ENCODE measurements around the gene CA7.
A peak's percentile ranks its signal among the peaks of the same experiment; 100 is the strongest.

The CA7 gene

DNA sequence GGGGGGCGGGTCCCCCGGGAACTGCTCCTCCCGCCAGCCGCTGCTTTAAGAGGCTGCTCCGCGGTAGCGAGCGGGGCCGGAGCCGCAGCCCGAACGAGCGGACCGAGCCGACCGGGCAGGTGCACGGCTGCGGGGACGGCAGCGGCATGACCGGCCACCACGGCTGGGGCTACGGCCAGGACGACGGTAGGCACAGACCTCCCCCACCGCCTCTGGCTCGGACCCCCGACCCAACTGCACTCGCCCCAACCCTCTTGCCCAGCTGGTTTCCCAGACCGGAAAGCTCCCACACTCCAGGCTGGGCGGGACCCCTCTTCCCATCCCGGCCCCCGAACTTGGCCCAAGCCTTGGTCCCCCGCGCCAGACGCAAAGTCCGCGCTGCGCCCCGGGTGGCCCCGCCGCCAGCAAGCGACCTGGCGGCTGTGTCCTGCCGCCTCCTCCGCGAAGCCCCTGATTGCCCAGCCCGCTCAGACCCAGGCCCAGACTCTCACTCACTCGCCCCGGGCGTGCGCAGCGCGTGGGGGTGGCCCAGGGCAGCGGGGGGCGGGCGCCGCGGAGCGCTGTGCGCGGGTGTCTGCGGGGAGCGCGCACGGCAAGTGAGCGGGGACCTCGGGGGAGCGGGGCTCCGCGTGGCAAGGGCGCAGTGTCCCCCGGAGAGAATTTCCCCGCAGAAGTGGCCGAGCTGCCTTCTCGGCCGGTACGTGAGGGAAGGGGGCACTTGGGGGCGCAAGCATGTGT is at the start of gene CA7:
TSS of gene CA7 (plus strand) at position 73 of the 738 bp plus-strand sequence. CDS start at position 147, 74 bp downstream.
- DNase-seq, result no peak
- in situ Hi-C loops (cut with HindIII; ENCODE audit: low pct_ligation_motif_present, low pct_unique_long_range_greater_than_20kb, low sequenced_read_pairs), result no loop called here

DNA sequence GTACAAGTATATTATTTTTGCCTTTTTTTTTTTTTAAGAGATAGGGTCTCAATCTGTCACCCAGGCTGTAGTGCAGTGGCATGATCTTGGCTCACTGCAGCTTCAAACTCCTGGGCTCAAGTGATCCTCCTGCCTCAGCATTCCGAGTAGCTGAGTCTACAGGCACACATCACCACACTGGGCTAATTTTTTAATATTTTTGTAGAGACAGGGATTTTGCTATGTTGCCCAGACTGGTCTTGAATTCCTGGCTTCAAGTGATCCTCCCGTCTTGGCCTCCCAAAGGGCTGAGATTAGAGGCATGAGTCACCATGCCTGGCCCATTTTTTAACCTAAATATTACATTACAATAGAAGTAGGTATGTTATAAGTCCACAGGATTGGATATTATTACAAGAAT is 46.1 kb upstream of the CA7 start:
- DNase-seq, result no peak
- in situ Hi-C loops (cut with HindIII; ENCODE audit: low pct_ligation_motif_present, low pct_unique_long_range_greater_than_20kb, low sequenced_read_pairs), result no loop called here

DNA sequence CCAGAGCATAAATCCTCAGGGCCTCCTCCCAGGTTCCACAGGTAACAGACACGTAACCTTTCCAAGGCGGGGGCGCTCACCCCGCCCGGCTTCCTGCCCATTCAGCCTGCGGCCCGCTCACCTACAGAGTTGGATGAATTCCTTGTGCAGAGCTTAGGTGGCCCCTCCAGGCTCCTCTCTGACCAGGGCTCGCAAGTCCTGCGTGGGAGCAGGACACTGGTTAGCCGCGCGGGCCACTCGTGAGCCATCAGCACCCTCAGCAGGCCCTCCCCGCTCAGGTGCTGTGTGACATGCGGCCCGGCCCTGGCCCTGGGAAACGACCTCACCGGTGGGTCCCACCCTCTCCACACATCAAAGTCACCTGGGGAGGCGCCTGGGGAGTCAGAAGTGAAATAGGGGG is 43.4 kb upstream of the CA7 start:
- in situ Hi-C loops (cut with HindIII; ENCODE audit: low pct_ligation_motif_present, low pct_unique_long_range_greater_than_20kb, low sequenced_read_pairs), result no loop called here
- DNase-seq, result no peak

DNA sequence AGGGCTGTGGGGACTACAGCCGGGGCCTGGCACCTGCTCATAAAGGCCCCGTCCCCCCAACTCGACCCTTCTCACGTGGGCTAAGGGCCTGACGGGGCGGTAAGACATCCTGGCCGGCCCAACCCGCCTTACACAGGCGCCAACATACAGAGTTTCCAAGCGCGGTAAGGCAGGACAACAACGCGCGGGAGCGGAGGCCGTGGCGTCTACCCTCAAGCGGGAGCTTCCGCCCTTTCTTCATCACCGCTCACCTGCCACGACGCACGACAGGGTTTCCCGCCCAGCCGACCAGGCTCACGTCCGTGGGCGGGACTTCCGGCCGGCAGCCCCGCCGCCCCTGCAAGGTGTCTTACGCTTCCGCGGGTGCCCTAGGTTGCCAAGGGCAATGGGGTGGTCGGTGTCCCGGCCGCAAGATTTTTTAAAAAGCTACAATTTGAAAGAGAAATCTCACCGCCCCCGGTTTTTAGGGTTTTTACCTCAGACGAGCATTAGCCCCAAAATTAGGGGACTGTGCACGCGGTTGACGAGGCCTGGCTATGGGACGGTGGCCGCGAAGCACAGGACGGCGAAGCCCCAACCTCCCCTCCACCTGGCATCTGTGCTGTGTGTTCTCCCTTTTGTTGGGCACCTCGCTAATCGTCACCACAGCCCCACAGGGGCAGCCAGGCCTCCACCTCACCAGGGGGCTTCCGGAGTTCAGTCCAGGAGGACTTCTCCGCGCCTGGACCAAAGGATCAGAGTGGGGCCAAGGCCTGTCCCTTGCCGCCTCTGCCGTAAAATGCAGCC is 42.7 kb upstream of the CA7 start, which contains the start of gene TERB1:
TSS of gene TERB1 (minus strand) at position 265 of the 786 bp plus-strand sequence. CDS start 4,786 bp downstream, outside the sequence.
- DNase-seq, result no peak
- in situ Hi-C loops (cut with HindIII; ENCODE audit: low pct_ligation_motif_present, low pct_unique_long_range_greater_than_20kb, low sequenced_read_pairs), result no loop called here

DNA sequence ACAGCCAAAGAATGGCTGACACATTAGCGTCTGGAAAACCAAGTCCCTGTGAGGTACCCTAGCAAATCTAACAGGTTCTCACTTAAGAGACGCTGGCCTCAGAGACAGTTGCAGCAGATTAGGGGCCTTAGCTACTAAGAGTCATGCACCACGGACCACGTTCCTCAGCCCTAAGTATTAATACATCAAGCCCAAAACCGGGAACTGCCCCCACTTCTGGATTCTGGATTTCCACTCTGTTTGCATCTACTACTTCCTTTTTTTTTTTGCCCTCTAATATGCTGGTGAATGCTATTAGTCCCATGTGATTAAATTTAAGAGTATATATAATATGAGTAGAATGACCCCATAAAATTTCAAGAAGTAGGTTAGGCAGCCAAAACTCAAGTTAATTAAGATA is 42.1 kb upstream of the CA7 start:
- in situ Hi-C loops (cut with HindIII; ENCODE audit: low pct_ligation_motif_present, low pct_unique_long_range_greater_than_20kb, low sequenced_read_pairs), result no loop called here
- DNase-seq, result no peak

DNA sequence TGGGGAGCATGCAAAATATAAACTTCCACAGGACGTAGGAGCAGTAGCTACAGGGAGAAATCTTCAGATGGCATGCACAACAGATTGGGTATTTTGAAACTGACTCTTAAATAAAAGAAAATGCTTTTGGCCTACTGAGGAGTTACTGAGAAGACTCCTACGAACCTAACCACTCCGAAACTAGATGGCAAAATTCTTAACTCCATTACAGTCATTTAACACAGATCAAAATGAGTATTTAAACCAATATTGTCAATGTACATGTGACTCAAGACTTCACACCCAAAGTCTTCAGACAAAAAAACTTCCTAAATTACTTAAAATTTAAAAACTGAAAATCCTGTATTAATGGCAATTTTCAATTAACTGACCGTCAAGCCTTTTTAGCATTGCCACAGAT is 34.4 kb upstream of the CA7 start:
- in situ Hi-C loops (cut with HindIII; ENCODE audit: low pct_ligation_motif_present, low pct_unique_long_range_greater_than_20kb, low sequenced_read_pairs), result no loop called here
- no peak for DNase-seq

DNA sequence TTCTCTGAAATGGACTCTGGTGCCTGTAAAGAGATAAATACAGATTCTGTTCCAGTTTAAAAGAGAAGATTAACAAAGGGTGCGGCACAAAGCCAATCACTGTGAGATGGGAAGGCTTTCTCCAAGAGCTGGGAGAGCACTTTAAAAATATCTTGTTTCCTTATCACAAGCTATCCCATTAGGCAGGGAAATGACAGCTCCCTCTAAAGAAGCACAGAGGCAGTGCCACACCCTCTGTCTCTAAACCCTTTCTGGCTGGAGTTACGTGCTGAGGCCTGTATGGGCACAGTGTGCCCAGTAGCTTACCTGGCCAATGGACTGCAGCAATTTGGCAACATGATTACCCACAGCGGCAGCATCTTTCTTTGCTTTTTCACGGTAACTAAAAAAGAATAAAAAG is 33.8 kb upstream of the CA7 start:
- no peak for DNase-seq
- in situ Hi-C loops (cut with HindIII; ENCODE audit: low pct_ligation_motif_present, low pct_unique_long_range_greater_than_20kb, low sequenced_read_pairs), result no loop called here

DNA sequence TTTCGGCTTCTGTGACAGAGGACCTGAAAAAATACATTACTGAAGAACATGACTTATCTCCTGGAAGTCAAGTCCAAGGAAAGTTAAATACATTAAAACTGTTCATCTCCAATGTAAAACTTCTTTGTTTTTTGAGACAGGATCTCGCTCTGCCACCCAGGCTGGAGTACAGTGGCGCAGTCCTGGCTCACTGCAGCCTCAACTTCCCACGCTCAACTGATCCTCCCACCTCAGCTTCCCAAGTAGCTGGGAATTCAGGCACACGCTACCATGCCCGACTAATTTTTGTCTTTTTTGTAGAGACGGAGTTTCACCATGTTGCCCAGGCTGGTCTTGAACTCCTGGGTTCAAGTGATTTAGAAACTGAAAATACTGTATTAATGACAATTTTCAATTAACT is 33.2 kb upstream of the CA7 start:
- DNase-seq, result no peak
- in situ Hi-C loops (cut with HindIII; ENCODE audit: low pct_ligation_motif_present, low pct_unique_long_range_greater_than_20kb, low sequenced_read_pairs), result no loop called here

DNA sequence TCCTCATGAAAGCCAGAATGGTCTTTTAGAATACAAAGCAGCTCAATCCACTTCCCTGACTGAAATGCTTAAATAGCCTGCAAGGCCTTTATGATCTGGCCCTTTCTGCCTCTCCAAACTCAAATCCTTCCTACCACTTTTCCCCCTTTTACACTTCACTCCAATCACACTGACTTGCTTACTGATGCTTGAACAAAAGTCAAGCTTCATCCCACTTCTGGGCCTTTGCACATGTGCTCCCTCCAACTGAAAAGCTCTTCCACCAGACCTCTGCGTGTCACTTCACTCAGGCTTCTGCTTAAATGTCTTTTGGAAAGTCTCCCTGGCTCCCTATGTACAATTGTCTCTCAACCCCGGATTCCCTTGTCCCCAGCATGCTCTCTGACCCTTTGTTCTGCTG is 29.5 kb upstream of the CA7 start:
- DNase-seq, result no peak
- in situ Hi-C loops (cut with HindIII; ENCODE audit: low pct_ligation_motif_present, low pct_unique_long_range_greater_than_20kb, low sequenced_read_pairs), result no loop called here

DNA sequence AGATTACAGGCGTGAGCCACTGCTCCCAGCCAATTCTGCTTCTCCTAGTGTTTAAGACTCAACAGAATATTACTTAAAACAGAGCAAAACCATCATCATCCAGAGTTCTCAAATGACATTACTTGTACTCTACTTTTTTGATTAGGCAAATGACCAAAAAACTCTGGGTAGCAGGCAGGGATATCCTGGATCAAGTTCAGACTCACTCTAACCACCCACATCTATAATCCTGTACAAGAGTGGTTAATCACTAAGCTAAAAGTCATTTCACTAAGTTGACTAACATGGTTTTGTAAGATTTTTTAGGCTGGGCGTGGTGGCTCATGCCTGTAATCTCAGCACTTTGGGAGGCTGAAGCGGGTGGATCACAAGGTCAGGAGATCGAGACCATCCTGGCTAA is 20.2 kb upstream of the CA7 start:
- DNase-seq, result no peak
- in situ Hi-C loops (cut with HindIII; ENCODE audit: low pct_ligation_motif_present, low pct_unique_long_range_greater_than_20kb, low sequenced_read_pairs), result no loop called here

DNA sequence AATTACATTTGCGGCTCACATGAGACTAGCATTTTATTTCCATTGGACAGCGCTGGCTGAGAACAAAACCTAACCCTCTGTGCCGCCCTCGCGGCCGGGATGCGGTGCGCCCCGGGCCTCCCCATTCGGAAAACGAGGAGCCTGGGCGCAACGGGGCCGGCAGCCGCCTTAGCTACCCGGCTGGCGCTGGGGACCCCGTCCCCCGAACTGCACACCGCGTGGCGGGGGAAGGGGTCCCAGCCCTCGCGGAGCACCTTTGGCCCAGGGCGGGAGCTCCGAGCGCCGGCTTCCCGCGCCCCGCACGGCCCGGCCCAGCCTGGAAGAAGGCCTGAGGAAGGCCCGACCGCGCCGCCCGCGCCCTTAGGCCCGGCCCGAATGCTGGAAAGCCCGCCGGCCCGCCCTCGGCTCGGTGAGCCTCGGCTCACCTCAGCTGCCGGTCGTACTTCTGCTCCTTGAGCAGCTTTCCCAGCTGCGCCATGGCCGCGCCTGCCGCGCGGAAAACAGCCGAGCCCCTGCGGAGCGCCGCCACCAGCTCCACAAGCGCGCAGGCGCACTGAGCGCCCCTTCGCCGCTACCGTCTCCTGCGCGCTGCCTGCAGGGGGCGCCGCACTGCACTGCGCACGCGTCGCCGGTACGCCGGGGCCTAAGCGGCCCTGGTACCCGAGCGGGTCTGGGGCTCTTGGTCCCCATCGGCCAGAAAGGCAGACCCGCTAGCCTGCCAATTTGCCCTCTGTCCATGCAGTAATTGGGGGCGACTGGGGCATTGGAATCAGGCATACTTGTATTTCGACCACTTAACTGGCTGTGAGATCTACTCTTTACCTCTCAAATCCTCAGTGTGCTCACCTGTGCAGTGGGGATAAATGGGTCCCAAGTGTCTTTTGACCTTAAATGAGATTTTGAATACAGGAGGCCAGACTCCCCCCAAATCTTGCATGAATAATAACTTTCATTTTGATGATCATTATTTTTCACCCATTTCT is 13.5 kb upstream of the CA7 start, which contains the start of gene NAE1:
TSS of gene NAE1 (minus strand) at position 555 of the 983 bp plus-strand sequence. CDS start at position 478, 77 bp downstream.
- DNase-seq, result peak; percentile 93
- in situ Hi-C loops (cut with HindIII; ENCODE audit: low pct_ligation_motif_present, low pct_unique_long_range_greater_than_20kb, low sequenced_read_pairs), result no loop called here

DNA sequence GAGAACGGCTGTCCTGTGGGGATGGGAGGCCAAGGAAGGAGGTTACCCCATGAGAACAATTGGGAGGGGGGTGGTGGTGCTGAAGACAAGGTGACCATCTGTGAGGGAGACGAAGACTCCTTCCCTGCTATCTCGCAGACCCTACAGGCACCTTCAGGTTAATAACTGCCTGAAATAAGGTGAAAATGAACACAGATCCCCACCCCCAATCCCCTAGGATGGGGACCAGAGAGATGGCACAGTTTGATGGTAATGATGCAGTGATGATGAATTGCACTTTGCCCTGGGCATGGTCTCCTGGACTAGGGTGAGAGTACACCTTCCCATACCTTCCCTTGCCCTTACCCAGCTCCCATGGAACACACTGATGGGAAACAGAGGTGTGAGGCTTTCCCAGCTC is 12.0 kb upstream of the CA7 start:
- no peak for DNase-seq
- in situ Hi-C loops (cut with HindIII; ENCODE audit: low pct_ligation_motif_present, low pct_unique_long_range_greater_than_20kb, low sequenced_read_pairs), result no loop called here

DNA sequence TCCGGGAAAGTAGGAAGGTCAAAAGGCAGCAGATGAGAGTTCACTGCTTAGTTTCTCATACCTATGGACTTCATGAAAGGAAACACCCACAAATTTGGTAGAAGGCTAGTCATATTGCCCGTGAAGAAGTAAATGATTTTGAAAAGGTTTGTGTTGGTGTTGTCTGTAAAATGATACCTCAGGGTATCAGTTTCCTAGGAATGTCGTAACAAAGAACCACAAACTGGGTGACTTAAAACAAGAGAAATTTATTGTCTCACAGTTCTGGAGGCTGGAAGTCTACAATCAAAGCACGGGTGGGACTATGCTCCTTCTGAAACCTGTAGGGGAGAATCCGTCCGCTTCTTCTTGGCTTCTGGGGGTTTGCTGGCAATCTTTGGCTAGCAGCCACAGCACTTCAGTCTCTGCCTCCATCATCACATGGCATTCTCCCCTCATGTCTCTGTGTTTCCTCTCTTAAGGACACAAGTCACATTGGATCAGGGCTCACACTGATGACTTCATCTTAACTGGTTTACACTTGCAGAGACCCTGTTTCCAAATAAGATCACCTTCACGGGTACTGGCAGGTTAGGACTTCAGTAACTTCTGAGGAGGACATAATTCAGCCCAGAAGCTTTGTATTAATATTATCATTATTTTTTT is 11.4 kb upstream of the CA7 start:
- in situ Hi-C loops (cut with HindIII; ENCODE audit: low pct_ligation_motif_present, low pct_unique_long_range_greater_than_20kb, low sequenced_read_pairs), result no loop called here

DNA sequence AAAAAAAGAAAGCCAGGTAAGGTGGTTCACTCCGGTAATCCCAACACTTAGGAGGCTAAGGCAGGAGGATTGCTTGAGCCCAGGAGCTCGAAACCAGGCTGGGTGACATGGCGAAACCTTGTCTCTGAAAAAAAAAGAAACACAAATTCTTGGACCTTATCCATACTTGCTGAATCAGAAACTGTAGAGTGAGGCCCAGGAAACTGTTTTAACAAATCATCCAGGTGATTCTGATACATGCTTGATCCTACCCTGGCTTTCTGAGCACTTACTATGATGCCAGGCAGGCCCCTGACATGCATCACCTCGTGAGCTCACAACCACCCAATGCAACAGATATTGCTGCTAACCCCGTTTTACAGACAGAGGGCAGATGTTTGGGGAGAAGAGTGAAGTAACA is 9.5 kb upstream of the CA7 start:
- in situ Hi-C loops (cut with HindIII; ENCODE audit: low pct_ligation_motif_present, low pct_unique_long_range_greater_than_20kb, low sequenced_read_pairs), result no loop called here
- no peak for DNase-seq

More for the DNA sequence above, 11.4 kb upstream of the CA7 start:
- no peak for DNase-seq

DNA sequence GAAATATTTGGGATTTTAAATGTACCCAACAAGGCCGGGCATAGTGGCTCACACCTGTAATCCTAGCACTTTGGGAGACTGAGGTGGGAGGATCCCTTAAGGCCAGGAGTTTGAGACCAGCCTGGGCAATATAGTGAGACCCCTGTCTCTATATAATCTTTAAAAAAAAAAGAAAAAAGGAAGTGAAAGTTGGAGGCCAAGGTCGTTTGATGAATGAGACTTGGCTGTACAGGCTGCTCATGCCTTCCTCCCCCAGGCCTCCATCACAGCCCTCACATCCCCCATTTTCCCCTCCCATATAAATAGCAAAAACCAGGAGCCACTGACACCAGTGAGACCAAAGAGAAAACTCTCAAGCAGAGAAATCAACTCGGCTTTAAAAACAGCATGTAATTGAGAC is 3.3 kb upstream of the CA7 start:
- in situ Hi-C loops (cut with HindIII; ENCODE audit: low pct_ligation_motif_present, low pct_unique_long_range_greater_than_20kb, low sequenced_read_pairs), result no loop called here
- DNase-seq, result no peak

DNA sequence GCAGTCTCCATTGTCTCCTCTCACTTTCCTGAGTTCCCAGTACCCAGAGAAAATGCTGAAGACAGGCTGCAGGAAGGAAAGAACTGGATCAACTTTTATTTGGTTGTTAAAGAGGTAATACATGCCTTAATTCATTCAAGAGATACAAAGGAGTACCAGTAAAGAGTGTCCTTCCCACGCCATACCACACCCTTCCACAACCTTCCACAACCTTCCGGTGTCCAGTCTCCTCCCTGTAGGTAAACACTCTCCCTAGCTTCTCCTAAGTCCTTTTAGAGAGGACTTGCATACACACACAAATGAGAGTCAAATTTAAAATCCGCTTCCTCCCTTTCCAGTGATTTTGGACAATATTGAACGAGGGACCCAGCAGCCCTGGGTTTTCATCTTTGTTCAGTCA is 2.8 kb upstream of the CA7 start:
- DNase-seq, result no peak
- in situ Hi-C loops (cut with HindIII; ENCODE audit: low pct_ligation_motif_present, low pct_unique_long_range_greater_than_20kb, low sequenced_read_pairs), result no loop called here

DNA sequence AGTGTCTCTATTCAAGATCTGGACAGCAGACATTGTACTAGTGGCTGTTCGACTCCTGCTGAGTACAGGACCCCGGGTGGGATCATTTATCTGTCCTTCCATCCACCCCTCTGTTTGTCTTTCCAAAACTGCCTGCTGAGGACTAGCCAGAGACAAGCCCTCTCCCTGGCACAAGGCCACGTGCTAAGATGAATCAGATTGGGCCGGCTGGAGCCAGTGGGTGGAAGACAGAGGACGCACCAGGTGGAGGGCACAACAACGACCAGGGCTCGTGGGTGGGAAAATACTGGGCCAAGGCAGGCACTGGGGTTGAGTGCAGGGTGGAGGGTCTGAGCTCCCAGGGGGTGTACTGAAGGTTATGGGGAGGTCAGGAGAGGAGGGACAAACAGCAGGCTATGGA is 1.4 kb upstream of the CA7 start:
- in situ Hi-C loops (cut with HindIII; ENCODE audit: low pct_ligation_motif_present, low pct_unique_long_range_greater_than_20kb, low sequenced_read_pairs), result no loop called here
- no peak for DNase-seq

DNA sequence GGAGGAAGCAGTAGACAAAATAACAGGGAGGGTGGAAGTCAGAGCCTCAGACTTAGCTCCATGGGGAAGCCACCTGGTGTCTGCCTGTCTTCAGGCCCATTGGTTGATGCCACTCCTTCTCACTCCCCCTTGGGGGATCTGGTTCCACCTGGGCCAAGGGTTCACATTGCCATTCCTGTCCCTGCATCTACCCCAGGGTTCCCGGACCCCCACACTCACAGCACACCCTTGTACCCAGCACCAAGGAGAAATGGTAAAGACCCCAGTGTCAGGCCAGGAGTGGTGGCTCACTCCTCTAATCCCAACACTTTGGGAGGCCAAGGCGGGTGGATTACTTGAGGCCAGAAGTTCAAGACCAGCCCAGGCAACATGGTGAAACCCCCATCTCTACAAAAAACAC is 1.0 kb upstream of the CA7 start:
- in situ Hi-C loops (cut with HindIII; ENCODE audit: low pct_ligation_motif_present, low pct_unique_long_range_greater_than_20kb, low sequenced_read_pairs), result no loop called here
- no peak for DNase-seq

Data from ACHN (cell line).